T-helper 1 cell treated with Interleukin-12 subunit alpha and Interleukin-12 subunit beta and Interleukin-4 antibody, amounts not matched to agents 30 μg/mL and 1 μg/mL, for 36 hours (primary cell): ENCODE results near the gene AFAP1L2.

Experiments
- H3K27ac Mint-ChIP-seq: one replicate; pipeline ENCODE4 v1.8.0; 2021; ENCODE audit warnings: mild to moderate bottlenecking, mixed read lengths
- H3K27me3 Mint-ChIP-seq: one replicate; pipeline ENCODE4 v1.8.0; 2021; ENCODE audit warnings: low read depth, mixed read lengths
- H3K36me3 Mint-ChIP-seq: one replicate; pipeline ENCODE4 v1.8.0; 2021; ENCODE audit warnings: low read depth, mixed read lengths
- H3K4me1 Mint-ChIP-seq: one replicate; pipeline ENCODE4 v1.8.0; 2021; ENCODE audit warnings: low read depth, mixed read lengths
- H3K4me3 Mint-ChIP-seq: one replicate; pipeline ENCODE4 v1.8.0; 2021; ENCODE audit warnings: mild to moderate bottlenecking, moderate library complexity, mixed read lengths
- H3K9me3 Mint-ChIP-seq: one replicate; pipeline ENCODE4 v1.8.0; 2021; ENCODE audit warnings: mixed read lengths

Gene AFAP1L2

GRCh38 chr10:114252883-114253282 is 151.4 kb downstream of the AFAP1L2 start:
- Mint-ChIP-seq H3K4me1 (no peaks in the 10 kb centered on the region), H3K36me3 (peaks cover 2% of the 10 kb centered on the region), H3K27me3 (no peaks in the 10 kb centered on the region), H3K4me3 (no peak overlapping the region), H3K9me3 (peaks cover 5% of the 10 kb centered on the region), H3K27ac (no peak overlapping the region)

- H3K27ac Mint-ChIP-seq: no peak overlapping the region
- H3K9me3 Mint-ChIP-seq: peaks cover 5% of the 10 kb centered on the region
- peaks cover 2% of the 10 kb centered on the region for H3K36me3 Mint-ChIP-seq
- no peaks in the 10 kb centered on the region for H3K27me3 Mint-ChIP-seq
- no peaks in the 10 kb centered on the region for H3K4me1 Mint-ChIP-seq
- no peak overlapping the region for H3K4me3 Mint-ChIP-seq
These were observed 152.2 kb downstream of the AFAP1L2 start for GRCh38 chr10:114252092-114252491.

GRCh38 chr10:114250716-114251115 is 153.6 kb downstream of the AFAP1L2 start:
- Mint-ChIP-seq H3K4me1 (no peaks in the 10 kb centered on the region), H3K27ac (no peak overlapping the region), H3K36me3 (peaks cover 2% of the 10 kb centered on the region), H3K9me3 (peaks cover 5% of the 10 kb centered on the region), H3K27me3 (no peaks in the 10 kb centered on the region), H3K4me3 (no peak overlapping the region)

GRCh38 chr10:114250236-114250635 is 154.1 kb downstream of the AFAP1L2 start:
- no peak overlapping the region for H3K4me3 Mint-ChIP-seq
- H3K27ac Mint-ChIP-seq: no peak overlapping the region
- H3K4me1 Mint-ChIP-seq: no peaks in the 10 kb centered on the region
- peaks cover 3% of the 10 kb centered on the region for H3K27me3 Mint-ChIP-seq
- peaks cover 2% of the 10 kb centered on the region for H3K36me3 Mint-ChIP-seq
- H3K9me3 Mint-ChIP-seq: peaks cover 5% of the 10 kb centered on the region

GRCh38 chr10:114246679-114247305 is 157.5 kb downstream of the AFAP1L2 start:
- Mint-ChIP-seq H3K27me3 (peaks cover 29% of the 10 kb centered on the region), H3K27ac (no peak overlapping the region), H3K9me3 (no peaks in the 10 kb centered on the region), H3K4me3 (no peak overlapping the region), H3K4me1 (no peaks in the 10 kb centered on the region), H3K36me3 (no peaks in the 10 kb centered on the region)

GRCh38 chr10:114245121-114245791 is 159.0 kb downstream of the AFAP1L2 start:
- Mint-ChIP-seq H3K27ac (no peak overlapping the region), H3K36me3 (no peaks in the 10 kb centered on the region), H3K4me1 (no peaks in the 10 kb centered on the region), H3K4me3 (no peak overlapping the region), H3K9me3 (no peaks in the 10 kb centered on the region), H3K27me3 (peaks cover 42% of the 10 kb centered on the region)
